GM23338 (cell line): Measurements from ENCODE around the gene SLC45A3. TPM values are rescaled to one million over a fixed set of nuclear protein-coding genes. Genes with fewer than 3 reads are reported as not detected.

Experiments used
- ATAC-seq: fragments of 200-7000 bp; cut with Tn5 transposase; 3 replicates; pipeline ENCODE4 v1.9.1; 2020
- DNase-seq: peaks from one replicate; pipeline ENCODE4 v3.0.0-alpha.2; 2015; ENCODE audit warnings: low spot score
- H2AFZ ChIP-seq: fragments of 200-600 bp; sonication (generic); 2 replicates; pipeline ENCODE4 v1.8.0; 2016; ENCODE audit warnings: antibody characterized with exemption, mild to moderate bottlenecking, moderate library complexity
- H3F3A ChIP-seq: fragments of 200-600 bp; sonication (generic); replicated peaks from 2 replicates; pipeline ENCODE4 v1.8.0; 2017; ENCODE audit warnings: antibody characterized with exemption, mixed run types, low read depth
- H3K27ac ChIP-seq: fragments of 200-600 bp; sonication (generic); 2 replicates; pipeline ENCODE4 v1.6.1; 2016; ENCODE audit warnings: low read depth
- H3K27me3 ChIP-seq: fragments of 200-600 bp; sonication (generic); 2 replicates; pipeline ENCODE4 v1.8.0; 2016; ENCODE audit warnings: mild to moderate bottlenecking, mixed run types, moderate library complexity; ENCODE audit not compliant: insufficient read depth
- H3K36me3 ChIP-seq: fragments of 200-600 bp; sonication (generic); 2 replicates; pipeline ENCODE4 v1.8.0; 2016; ENCODE audit warnings: mild to moderate bottlenecking; ENCODE audit not compliant: insufficient read depth
- H3K4me1 ChIP-seq: fragments of 200-600 bp; sonication (generic); 2 replicates; pipeline ENCODE4 v1.8.0; 2016; ENCODE audit warnings: mild to moderate bottlenecking, moderate library complexity; ENCODE audit not compliant: insufficient read depth
- H3K4me2 ChIP-seq: fragments of 200-600 bp; sonication (generic); 2 replicates; pipeline ENCODE4 v1.7.1; 2017; ENCODE audit warnings: mixed run types
- H3K4me3 ChIP-seq: fragments of 200-600 bp; sonication (generic); 2 replicates; pipeline ENCODE4 v1.6.1; 2016; ENCODE audit warnings: mixed run types
- H3K79me2 ChIP-seq: fragments of 200-600 bp; sonication (generic); replicated peaks from 2 replicates; pipeline ENCODE4 v1.8.0; 2017; ENCODE audit warnings: mild to moderate bottlenecking; ENCODE audit not compliant: insufficient read depth
- H3K9me2 ChIP-seq: fragments of 200-600 bp; sonication (generic); 2 replicates; pipeline ENCODE4 v1.8.0; 2017; ENCODE audit not compliant: insufficient read depth
- H4K20me1 ChIP-seq: fragments of 200-600 bp; sonication (generic); replicated peaks from 2 replicates; pipeline ENCODE4 v1.8.0; 2017; ENCODE audit warnings: mild to moderate bottlenecking; ENCODE audit not compliant: insufficient read depth
- H3K27ac Mint-ChIP-seq: 2 replicates; pipeline ENCODE4 v1.8.0; 2020; ENCODE audit warnings: inconsistent platforms, mild to moderate bottlenecking, moderate library complexity, mixed read lengths
- H3K27me3 Mint-ChIP-seq: 3 replicates; pipeline ENCODE4 v1.8.0; 2022; ENCODE audit warnings: low read depth, mild to moderate bottlenecking, moderate library complexity, mixed read lengths, inconsistent platforms; ENCODE audit not compliant: insufficient read depth, poor library complexity
- H3K36me3 Mint-ChIP-seq: 3 replicates; pipeline ENCODE4 v1.8.0; 2021; ENCODE audit warnings: low read depth, mild to moderate bottlenecking, inconsistent platforms, moderate library complexity, mixed read lengths
- H3K4me1 Mint-ChIP-seq: 3 replicates; pipeline ENCODE4 v1.8.0; 2020; ENCODE audit warnings: mild to moderate bottlenecking, inconsistent platforms, mixed read lengths
- H3K4me3 Mint-ChIP-seq: 3 replicates; pipeline ENCODE4 v1.8.0; 2021; ENCODE audit warnings: moderate library complexity, mild to moderate bottlenecking, inconsistent platforms, mixed read lengths
- H3K9me3 Mint-ChIP-seq: 3 replicates; pipeline ENCODE4 v1.8.0; 2020; ENCODE audit warnings: moderate library complexity, mild to moderate bottlenecking, inconsistent platforms, mixed read lengths
- CREB1 ChIP-seq: fragments of 250-450 bp; sonication (Bioruptor Pico); IDR thresholded peaks from 2 replicates; pipeline ENCODE4 v1.5.0; 2020; ENCODE audit warnings: low read depth, mild to moderate bottlenecking, moderate library complexity
- EZH2 ChIP-seq: fragments of 200-600 bp; sonication (generic); IDR thresholded peaks from one replicate; pipeline ENCODE4 v1.8.0; 2017; ENCODE audit warnings: antibody characterized with exemption, mild to moderate bottlenecking, low read depth; ENCODE audit not compliant: unreplicated experiment
- EZH2phosphoT487 ChIP-seq: fragments of 200-600 bp; sonication (generic); IDR thresholded peaks from one replicate; pipeline ENCODE4 v1.8.1; 2018; ENCODE audit warnings: antibody characterized with exemption; ENCODE audit not compliant: unreplicated experiment
- JUNB ChIP-seq: IDR thresholded peaks from one replicate; pipeline ENCODE4 v1.6.1; 2016; ENCODE audit warnings: antibody characterized with exemption; ENCODE audit not compliant: unreplicated experiment
- NANOG ChIP-seq: IDR thresholded peaks from 2 replicates; pipeline ENCODE4 v1.6.1; 2016; ENCODE audit warnings: antibody characterized with exemption, borderline replicate concordance
- POLR2AphosphoS5 ChIP-seq: IDR thresholded peaks from 2 replicates; pipeline ENCODE4 v1.6.1; 2016; ENCODE audit warnings: antibody characterized with exemption, low read depth
- STAT1 ChIP-seq: IDR thresholded peaks from one replicate; pipeline ENCODE4 v1.6.1; 2016; ENCODE audit warnings: antibody characterized with exemption; ENCODE audit not compliant: unreplicated experiment
- ZNF114 ChIP-seq: fragments of 250-450 bp; sonication (Bioruptor Pico); IDR thresholded peaks from 2 replicates; pipeline ENCODE4 v1.5.0; 2020; ENCODE audit warnings: mild to moderate bottlenecking, moderate library complexity
- ZNF331 ChIP-seq: fragments of 250-450 bp; sonication (Bioruptor Pico); IDR thresholded peaks from 2 replicates; pipeline ENCODE4 v1.5.0; 2020; ENCODE audit warnings: low read depth, mild to moderate bottlenecking, moderate library complexity
- polyA plus RNA-seq: library from polyadenylated mRNA; unstranded; fragments of >200 nt; fragmentation: Nextera tagmentation; extraction: Ambion mirVana; gene quantifications from 2 replicates; pipeline ENCODE4 v1.2.1, GENCODE V29; 2016
- total RNA-seq: library from RNA; depleted of rRNA; stranded (reverse); fragments of >200 nt; shearing (Covaris generic); gene quantifications from 2 replicates; pipeline ENCODE4 v1.2.3, GENCODE V29; 2014
- TF ChIP-seq, protein P1 (sequence below): fragments of 250-450 bp; sonication (Bioruptor Pico); IDR thresholded peaks from 2 replicates; pipeline ENCODE4 v1.5.0; 2020; ENCODE audit warnings: mild to moderate bottlenecking, moderate library complexity
- TF ChIP-seq, protein P2 (sequence below), 2 experiments: fragments of 200-600 bp in 1 of 2; sonication (generic) in 1 of 2; conservative IDR thresholded peaks; 2 replicates each; pipeline versions ENCODE4 v1.5.1 to v1.6.1; 2016 to 2017; ENCODE audit warnings: antibody characterized with exemption in 2 of 2, low read depth in 2 of 2, mild to moderate bottlenecking in 2 of 2, moderate library complexity in 1 of 2
- TF ChIP-seq, protein P3 (sequence below): IDR thresholded peaks from one replicate; pipeline ENCODE4 v1.6.1; 2018; ENCODE audit warnings: antibody characterized with exemption; ENCODE audit not compliant: unreplicated experiment
- TF ChIP-seq, protein P4 (sequence below): IDR thresholded peaks from 2 replicates; pipeline ENCODE4 v1.6.1; 2016; ENCODE audit warnings: antibody characterized with exemption

SLC45A3 gene
- total and polyA plus RNA-seq, 2 experiments from 2014 or later = 4.7 to 16.0 TPM

DNA sequence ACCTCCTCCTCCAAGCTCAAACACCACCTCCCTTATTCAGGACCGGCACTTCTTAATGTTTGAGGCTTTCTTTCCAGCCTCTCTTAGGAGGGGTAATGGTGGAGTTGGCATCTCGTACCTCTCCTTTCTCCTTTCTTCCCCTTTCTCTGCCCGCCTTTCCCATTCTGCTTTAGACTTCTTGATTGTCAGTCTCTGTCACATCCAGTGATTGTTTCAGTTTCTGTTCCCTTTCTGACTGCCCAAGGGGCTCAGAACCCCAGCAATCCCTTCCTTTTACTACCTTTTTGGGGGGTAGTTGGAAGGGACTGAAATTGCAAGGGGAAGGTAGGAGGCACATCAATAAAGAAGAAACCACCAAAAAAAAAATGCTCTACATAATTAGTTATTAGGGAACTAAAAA lies 54.1 kb downstream of the SLC45A3 start:
- Histone ChIP-seq H3K79me2 (peaks cover 95% of the 10 kb centered on the region), H3K36me3 (peaks cover 5% of the 10 kb centered on the region; the same call in 1 of the 2 replicates), H4K20me1 (peaks cover 59% of the 10 kb centered on the region), H3K27me3 (no peaks in the 10 kb centered on the region), H3K27ac (peak overlapping the region; percentile 57; the same call in 1 of the 2 replicates), H3F3A (0 out of 2 replicates have a peak, but pooled peaks cover 5% of the 10 kb centered on the region), H3K4me3 (no peak overlapping the region), H2AFZ (no peak overlapping the region), H3K4me1 (peaks cover 8% of the 10 kb centered on the region), H3K4me2 (no peak overlapping the region), H3K9me2 (no peaks in the 10 kb centered on the region)
- Mint-ChIP-seq H3K4me1 (peaks cover 23% of the 10 kb centered on the region), H3K9me3 (no peaks in the 10 kb centered on the region), H3K27ac (no peak overlapping the region; the same call in 1 of the 2 replicates), H3K4me3 (no peak overlapping the region), H3K27me3 (peaks cover 8% of the 10 kb centered on the region), H3K36me3 (peaks cover 20% of the 10 kb centered on the region)
- ATAC-seq = no peak
- TF ChIP-seq, protein P1, sequence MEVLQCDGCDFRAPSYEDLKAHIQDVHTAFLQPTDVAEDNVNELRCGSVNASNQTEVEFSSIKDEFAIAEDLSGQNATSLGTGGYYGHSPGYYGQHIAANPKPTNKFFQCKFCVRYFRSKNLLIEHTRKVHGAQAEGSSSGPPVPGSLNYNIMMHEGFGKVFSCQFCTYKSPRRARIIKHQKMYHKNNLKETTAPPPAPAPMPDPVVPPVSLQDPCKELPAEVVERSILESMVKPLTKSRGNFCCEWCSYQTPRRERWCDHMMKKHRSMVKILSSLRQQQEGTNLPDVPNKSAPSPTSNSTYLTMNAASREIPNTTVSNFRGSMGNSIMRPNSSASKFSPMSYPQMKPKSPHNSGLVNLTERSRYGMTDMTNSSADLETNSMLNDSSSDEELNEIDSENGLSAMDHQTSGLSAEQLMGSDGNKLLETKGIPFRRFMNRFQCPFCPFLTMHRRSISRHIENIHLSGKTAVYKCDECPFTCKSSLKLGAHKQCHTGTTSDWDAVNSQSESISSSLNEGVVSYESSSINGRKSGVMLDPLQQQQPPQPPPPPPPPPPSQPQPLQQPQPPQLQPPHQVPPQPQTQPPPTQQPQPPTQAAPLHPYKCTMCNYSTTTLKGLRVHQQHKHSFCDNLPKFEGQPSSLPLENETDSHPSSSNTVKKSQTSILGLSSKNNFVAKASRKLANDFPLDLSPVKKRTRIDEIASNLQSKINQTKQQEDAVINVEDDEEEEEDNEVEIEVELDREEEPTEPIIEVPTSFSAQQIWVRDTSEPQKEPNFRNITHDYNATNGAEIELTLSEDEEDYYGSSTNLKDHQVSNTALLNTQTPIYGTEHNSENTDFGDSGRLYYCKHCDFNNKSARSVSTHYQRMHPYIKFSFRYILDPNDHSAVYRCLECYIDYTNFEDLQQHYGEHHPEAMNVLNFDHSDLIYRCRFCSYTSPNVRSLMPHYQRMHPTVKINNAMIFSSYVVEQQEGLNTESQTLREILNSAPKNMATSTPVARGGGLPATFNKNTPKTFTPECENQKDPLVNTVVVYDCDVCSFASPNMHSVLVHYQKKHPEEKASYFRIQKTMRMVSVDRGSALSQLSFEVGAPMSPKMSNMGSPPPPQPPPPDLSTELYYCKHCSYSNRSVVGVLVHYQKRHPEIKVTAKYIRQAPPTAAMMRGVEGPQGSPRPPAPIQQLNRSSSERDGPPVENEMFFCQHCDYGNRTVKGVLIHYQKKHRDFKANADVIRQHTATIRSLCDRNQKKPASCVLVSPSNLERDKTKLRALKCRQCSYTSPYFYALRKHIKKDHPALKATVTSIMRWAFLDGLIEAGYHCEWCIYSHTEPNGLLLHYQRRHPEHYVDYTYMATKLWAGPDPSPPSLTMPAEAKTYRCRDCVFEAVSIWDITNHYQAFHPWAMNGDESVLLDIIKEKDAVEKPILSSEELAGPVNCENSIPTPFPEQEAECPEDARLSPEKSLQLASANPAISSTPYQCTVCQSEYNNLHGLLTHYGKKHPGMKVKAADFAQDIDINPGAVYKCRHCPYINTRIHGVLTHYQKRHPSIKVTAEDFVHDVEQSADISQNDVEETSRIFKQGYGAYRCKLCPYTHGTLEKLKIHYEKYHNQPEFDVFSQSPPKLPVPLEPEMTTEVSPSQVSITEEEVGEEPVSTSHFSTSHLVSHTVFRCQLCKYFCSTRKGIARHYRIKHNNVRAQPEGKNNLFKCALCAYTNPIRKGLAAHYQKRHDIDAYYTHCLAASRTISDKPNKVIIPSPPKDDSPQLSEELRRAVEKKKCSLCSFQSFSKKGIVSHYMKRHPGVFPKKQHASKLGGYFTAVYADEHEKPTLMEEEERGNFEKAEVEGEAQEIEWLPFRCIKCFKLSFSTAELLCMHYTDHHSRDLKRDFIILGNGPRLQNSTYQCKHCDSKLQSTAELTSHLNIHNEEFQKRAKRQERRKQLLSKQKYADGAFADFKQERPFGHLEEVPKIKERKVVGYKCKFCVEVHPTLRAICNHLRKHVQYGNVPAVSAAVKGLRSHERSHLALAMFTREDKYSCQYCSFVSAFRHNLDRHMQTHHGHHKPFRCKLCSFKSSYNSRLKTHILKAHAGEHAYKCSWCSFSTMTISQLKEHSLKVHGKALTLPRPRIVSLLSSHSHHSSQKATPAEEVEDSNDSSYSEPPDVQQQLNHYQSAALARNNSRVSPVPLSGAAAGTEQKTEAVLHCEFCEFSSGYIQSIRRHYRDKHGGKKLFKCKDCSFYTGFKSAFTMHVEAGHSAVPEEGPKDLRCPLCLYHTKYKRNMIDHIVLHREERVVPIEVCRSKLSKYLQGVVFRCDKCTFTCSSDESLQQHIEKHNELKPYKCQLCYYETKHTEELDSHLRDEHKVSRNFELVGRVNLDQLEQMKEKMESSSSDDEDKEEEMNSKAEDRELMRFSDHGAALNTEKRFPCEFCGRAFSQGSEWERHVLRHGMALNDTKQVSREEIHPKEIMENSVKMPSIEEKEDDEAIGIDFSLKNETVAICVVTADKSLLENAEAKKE (CRISPR knock-in tag) = no peak
- TF ChIP-seq NANOG = no peak
- TF ChIP-seq EZH2phosphoT487 = no peak
- TF ChIP-seq ZNF114 (CRISPR knock-in tag) = no peak
- TF ChIP-seq POLR2AphosphoS5 = no peak
- TF ChIP-seq, protein P2, sequence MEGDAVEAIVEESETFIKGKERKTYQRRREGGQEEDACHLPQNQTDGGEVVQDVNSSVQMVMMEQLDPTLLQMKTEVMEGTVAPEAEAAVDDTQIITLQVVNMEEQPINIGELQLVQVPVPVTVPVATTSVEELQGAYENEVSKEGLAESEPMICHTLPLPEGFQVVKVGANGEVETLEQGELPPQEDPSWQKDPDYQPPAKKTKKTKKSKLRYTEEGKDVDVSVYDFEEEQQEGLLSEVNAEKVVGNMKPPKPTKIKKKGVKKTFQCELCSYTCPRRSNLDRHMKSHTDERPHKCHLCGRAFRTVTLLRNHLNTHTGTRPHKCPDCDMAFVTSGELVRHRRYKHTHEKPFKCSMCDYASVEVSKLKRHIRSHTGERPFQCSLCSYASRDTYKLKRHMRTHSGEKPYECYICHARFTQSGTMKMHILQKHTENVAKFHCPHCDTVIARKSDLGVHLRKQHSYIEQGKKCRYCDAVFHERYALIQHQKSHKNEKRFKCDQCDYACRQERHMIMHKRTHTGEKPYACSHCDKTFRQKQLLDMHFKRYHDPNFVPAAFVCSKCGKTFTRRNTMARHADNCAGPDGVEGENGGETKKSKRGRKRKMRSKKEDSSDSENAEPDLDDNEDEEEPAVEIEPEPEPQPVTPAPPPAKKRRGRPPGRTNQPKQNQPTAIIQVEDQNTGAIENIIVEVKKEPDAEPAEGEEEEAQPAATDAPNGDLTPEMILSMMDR (conservative IDR thresholded peaks at IDR 0.05; ENCODE audit: low read depth in 2 of 2) = no peak
- no peak for TF ChIP-seq ZNF331
- no peak for TF ChIP-seq JUNB
- TF ChIP-seq, protein P3, sequence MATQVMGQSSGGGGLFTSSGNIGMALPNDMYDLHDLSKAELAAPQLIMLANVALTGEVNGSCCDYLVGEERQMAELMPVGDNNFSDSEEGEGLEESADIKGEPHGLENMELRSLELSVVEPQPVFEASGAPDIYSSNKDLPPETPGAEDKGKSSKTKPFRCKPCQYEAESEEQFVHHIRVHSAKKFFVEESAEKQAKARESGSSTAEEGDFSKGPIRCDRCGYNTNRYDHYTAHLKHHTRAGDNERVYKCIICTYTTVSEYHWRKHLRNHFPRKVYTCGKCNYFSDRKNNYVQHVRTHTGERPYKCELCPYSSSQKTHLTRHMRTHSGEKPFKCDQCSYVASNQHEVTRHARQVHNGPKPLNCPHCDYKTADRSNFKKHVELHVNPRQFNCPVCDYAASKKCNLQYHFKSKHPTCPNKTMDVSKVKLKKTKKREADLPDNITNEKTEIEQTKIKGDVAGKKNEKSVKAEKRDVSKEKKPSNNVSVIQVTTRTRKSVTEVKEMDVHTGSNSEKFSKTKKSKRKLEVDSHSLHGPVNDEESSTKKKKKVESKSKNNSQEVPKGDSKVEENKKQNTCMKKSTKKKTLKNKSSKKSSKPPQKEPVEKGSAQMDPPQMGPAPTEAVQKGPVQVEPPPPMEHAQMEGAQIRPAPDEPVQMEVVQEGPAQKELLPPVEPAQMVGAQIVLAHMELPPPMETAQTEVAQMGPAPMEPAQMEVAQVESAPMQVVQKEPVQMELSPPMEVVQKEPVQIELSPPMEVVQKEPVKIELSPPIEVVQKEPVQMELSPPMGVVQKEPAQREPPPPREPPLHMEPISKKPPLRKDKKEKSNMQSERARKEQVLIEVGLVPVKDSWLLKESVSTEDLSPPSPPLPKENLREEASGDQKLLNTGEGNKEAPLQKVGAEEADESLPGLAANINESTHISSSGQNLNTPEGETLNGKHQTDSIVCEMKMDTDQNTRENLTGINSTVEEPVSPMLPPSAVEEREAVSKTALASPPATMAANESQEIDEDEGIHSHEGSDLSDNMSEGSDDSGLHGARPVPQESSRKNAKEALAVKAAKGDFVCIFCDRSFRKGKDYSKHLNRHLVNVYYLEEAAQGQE = no peak
- no peak for TF ChIP-seq CREB1
- no peak for TF ChIP-seq EZH2
- TF ChIP-seq, protein P4, sequence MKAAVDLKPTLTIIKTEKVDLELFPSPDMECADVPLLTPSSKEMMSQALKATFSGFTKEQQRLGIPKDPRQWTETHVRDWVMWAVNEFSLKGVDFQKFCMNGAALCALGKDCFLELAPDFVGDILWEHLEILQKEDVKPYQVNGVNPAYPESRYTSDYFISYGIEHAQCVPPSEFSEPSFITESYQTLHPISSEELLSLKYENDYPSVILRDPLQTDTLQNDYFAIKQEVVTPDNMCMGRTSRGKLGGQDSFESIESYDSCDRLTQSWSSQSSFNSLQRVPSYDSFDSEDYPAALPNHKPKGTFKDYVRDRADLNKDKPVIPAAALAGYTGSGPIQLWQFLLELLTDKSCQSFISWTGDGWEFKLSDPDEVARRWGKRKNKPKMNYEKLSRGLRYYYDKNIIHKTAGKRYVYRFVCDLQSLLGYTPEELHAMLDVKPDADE = no peak
- no peak for TF ChIP-seq STAT1
- DNase-seq = no peak
